T-helper 9 cell (primary cell): ENCODE data around the gene RAB27A.
"Not testable (repeated sequence)": the region's sequence is repeated elsewhere in the genome, so short reads cannot be mapped to it uniquely, and the experiment has no call there.

Experiments used
- DNase-seq: peaks from one replicate; pipeline ENCODE4 v3.0.0-alpha.2; 2020

Gene RAB27A

DNA sequence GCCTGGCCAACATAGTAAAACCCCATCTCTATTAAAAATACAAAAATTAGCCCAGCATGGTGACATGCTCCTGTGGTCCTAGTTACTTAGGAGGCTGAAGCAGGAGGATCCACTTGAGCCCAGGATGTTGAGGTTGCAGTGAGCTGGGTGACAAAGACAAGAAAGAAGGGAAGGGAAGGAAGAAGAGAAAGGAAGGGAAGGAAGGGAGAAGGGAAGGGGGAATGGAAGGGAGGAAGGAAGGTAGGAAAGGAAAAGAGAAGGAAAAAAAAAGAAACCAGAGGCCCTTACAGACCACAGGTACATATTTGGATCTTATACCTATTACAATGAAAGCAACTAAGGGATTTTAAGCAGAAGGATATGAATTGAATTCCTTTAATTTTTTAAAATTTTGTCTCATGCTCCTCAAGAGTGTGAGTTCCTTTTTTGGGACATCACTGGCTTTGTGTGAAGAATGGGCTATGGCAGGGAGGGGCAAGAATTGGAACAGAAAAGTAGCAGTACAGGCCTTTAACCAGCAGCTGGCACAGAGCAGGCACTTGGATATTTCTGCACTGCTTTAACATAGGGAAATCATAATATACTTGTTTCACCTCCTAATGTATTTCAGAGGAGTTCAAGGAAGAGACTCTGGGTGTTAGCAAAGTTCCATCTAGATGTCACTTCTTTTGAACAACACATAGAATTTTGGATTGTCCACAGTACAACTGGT lies 7.9 kb downstream of the RAB27A start:
- no peak for DNase-seq

DNA sequence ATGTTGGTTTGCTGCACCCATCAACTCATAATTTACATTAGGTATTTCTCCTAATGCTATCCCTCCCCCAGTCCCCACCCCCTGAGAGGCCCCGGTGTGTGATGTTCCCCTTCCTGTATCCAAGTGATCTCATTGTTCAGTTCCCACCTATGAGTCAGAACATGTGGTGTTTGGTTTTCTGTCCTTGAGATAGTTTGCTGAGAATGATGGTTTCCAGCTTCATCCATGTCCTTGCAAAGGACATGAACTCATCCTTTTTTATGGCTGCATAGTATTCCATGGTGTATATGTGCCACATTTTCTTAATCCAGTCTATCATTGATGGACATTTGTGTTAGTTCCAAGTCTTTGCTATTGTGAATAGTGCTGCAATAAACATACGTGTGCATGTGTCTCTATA lies 9.0 kb downstream of the RAB27A start:
- not testable (repeated sequence) for DNase-seq

DNA sequence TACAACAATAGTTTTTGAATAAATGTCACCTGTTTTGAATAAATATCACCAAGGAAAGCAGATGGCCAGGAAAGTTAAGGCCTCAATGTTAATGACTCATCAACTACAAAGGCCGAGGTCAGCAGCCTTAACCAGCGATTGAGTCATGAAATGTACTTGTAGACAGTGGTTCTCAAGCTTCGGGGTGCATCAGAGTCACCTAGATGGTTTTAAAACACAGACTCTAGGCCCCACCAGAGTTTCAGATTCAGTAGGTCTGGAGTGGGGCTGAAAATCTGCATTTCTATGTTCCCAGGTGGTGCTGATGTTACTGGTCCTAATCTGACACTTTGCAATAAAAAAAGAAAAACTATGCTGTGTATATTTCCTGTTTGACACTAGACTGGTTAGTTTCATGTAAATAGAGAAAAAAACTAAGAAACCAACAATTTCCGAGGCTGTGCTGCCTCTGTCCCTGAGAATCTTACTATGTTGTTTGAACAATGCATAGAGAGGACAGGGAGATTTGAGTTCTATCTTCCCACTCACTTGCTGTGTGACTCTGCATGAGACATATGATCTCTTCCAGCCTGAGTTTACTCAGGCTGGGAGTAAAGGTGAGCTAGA lies 9.8 kb downstream of the RAB27A start:
- DNase-seq, result peak; percentile 41

DNA sequence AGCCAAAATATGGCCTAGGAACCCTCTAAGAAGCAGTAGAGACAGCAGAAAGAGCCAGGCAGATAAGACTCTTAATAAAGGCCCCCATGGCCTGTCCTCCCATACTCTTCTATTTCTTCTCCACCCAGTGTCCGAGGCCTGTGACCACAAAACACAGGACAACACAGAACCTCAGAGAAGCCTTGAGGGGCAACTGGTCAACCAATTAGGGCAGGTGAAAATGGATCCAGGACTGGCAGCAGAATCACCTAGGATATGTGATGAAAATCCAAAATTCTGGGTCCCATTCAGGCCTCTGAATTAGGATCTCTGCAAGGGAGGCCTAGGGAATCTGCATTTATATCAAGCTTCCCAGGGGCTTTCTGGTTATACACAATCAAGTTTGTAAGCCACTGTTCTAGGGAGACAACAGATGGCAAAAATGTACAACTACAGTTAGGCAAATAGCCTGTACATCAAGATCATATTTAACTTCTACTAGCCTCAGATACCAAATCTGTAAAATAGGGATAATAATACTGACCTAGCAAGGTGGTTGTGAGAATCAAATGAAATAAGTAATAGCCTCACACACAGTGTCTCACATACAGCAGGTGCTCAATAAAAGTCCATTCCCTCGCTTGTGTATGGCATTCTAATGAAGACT lies 10.4 kb downstream of the RAB27A start:
- DNase-seq, result no peak

DNA sequence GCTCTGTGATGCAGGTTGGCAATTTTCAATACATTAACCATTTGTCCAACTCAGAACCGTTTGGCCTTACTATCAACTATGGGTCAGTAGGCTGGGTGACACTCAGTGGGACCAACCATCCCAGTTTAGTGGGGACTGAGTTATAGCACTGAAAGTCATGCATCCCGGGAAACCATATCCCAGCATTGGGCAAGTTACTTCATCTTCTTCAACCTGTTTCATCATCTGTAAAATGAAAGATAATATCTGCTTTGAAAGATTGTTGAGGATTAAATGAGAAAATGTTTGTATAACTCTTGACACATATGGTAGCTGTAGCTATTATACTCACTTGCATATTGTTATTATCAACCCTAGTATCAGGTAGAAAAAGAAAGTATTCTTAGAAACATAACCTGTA lies 11.9 kb downstream of the RAB27A start:
- no peak for DNase-seq

DNA sequence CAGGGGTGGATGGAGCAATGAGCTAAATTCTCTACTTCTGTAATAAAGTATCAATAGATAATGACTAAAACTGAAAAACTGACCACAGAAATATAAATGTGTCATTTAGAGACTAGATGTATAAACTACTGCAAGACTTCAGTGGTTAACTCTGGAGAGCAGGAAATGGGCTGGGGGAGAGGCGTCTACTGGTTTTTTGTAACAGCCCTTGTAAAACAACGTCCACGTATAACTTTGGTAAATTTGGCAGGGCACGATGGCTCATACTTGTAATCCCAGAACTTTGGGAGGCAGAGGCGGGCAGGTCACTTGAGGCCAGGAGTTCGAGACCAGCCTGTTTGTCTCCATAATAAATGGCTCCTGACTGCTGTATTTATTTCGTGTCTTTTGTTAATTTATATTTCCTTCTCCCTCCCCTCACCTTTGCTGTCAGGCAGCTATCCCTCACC lies 12.5 kb downstream of the RAB27A start:
- peak; percentile 31 for DNase-seq

DNA sequence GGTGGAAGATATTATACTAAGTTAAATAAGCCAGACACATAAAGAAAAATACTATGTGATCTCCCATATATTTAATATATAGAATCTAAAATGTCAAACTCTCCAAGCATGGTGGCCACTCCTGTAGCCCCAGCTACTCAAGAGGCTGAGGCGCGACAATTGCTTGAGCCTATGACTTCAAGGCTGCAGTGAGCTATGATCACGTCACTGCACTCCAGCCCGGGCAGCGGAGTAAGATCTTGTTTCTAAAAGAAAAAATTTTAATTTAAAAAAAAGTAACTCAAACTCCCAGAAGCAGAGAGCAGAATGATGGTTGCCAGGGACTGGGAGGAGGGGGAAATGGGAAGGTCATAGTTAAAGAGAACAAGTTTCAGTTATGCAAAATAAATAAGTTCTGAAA lies 13.3 kb downstream of the RAB27A start:
- no peak for DNase-seq

DNA sequence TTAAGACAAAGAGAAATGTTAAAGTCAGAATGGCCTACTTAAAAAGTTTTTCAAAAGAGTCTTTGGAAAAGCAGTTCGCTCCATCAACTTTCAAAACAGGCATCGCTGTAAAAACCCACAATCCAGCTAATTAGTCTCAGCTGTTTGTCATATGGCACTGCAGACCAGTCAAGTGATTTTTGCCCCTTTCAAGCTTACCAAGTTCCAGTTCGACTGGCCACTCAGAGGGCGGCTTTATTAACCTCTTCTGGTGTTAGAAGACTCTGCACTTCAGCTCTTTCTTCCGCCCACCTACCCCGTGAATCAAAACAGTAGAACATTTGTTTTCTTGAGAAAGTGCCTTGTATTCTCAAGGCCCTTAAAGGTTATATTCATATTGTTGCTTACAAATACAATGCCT lies 19.3 kb downstream of the RAB27A start:
- DNase-seq, result no peak

DNA sequence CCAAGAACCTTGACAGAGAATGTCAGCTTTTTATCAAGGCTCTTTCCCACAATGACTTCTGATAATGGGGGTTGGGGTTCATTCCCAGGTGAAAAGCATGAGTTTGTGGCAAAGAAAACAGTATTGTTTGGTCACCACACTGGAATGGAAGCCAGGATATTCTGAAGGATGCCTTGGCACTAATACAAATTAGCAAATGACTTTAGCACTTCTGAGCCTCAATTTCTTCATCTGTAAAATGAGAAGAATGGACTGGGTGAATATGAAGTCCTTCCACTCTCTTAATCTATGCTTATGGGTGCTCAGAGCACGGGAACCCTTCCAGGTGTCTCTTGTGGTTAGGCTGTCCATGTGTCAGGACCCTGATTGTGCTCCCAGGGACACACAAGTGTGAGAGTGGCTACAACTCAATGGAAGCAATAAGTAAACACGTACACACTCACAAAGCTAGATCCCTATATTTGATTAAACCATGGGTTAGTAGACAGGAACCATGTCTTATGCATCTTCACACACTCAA lies 21.4 kb downstream of the RAB27A start:
- no peak for DNase-seq

DNA sequence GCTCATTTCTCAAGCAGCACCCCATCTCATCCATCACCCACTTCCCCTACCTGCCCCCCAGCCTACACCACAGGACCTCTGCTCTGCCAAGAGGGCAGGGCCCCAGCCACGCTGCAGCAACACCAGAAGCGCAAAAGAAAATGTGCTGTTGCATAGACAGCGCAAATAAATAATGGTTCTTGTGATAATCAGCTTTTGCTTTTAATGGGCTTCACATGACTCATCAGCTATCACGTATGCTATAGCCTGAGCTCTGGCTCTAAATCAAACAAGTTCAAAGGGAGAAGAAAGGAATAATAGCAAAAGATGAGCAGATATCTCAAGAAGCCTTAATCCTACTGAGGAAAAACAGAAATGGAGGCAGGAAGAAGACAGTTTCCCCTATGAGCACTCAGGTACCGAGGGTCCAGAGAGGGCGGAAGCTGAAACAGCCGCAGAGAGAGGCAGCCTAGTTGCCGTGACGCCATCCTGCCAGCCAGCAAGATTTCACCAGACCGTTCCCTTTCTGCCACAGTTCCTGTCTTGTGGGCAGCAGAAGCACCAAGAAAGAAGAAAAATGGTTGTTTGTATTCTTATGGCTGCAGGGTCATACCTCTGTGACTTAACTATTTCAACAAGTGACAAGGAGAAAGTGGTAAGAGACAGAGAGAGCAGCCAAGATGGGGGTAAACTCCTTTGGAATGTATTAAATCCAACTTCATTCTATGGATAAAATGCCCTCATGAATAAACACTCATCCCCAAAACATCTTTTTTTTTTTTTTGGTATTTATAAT lies 22.0 kb downstream of the RAB27A start:
- DNase-seq, result peak; percentile 66

DNA sequence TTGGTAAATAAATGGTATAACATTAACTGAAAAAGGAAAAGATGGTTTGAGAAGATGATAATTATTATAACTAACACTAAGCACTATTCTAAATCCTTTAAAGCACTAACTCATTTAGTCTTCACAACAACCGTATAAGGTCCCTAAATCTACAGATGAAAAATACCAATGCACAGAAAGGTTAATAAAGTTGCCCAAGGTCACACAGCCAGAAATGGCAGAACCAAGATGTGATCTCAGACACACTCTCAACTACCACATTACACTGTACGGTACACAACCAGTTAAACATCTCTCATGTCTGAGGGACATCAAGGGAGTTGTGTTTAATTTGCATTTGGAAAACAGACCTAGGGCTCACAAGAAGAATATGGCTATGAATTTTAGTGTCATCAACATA lies 23.1 kb downstream of the RAB27A start:
- no peak for DNase-seq

DNA sequence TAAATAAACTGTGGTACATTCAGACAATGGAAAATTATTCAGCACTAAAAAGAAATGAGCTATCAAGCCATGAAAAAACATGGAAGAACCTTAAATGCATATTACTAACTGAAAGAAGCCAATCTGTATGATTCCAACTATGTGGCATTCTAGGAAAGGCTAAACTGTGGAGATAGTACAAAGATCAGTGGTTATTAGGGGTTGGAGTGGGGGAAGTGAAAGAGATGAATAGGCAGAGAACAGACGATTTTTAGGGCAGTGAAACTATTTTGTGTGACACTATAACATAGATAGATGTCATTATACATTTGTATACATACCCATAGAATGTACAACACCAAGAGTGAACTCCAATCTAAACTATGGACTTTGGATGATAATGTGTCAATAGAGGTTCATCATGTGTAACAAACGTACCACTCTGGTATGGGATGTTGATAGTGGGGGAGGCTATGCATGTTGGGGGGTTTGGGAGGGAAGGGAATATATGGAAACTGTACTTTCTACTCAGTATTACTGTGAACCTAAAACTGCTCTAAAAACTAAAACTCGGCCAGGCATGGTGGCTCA lies 29.0 kb downstream of the RAB27A start:
- DNase-seq, result no peak

DNA sequence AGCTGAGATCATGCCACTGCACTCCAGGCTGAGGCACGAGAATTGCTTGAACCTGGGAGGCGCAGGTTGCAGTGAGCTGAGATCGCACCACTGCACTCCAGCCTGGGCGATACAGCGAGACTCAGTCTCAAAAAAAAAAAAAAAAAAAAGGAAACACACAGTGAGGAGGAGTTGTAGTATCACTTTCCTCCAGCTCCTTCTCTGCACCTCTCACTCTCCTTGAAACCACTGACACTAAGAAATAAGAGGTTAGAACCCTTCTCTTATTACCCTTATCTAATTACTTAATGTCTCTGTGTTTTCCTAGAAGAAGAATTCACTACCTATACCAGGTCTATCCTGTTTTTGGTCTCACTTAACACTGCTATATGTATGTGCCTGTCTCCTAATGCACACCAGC lies 31.7 kb downstream of the RAB27A start:
- DNase-seq, result no peak

DNA sequence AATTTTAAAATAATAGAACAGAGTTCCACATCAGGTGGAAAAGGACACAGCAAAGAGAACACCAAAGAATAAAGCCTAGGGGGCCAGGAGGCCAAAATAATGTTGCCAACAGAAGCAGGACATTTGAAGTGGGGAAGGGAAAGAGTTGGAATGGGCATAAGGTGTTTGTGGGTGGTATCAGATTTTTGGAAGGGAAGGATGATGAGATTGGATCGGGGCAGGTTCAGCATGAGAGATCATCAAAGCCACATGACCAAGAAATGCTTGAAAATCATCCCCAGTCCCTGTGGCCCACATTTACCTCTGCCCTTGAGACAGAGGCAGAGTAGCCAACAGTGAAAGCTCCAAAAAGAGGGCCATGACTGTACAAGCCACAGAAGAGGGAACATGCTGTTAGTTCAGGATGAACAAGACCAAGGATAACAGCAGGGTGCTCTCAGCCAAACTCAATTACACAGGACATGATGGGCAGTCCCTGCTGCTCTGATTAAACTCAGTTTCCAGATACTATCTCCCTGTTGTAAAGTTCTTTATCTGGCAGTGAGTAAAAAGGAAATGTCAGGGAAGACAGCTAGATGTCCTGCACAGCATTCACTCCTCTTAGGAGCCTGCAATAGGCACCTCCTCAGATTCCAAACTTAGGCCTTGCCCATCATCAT lies 32.5 kb downstream of the RAB27A start:
- no peak for DNase-seq

DNA sequence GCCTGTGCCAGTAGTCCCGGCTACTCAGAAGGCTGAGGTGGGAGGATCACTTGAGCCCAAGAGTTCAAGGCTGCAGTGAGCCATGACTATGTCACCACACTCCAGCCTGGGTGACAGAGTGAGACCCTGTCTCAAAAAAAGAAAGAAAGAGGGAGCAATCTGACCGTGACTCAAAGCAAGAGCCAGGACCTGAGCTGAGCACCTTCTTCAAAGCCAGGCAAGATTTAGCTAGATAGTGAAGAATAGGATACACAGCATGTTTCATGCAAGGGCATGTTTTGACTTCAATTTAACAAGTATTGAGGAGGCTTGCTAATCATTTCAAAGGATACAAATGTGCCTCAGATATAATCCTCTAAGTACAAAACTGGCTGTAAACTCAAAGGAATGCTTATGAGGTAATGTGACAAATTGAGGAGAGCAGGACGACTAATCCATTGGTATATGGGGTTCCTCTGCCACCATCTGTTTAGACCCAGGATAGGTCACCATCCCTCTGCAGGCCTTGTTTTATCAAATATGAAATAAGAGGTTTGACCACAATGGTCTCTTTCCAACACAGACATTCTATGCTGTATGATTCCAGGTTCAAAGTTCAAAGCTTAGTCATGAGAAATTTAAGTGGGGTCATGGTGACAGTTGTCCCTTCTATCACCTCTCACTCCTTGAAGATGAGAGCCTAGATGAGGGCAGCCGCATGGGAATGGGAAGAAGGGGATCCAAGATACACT lies 33.2 kb downstream of the RAB27A start:
- no peak for DNase-seq

DNA sequence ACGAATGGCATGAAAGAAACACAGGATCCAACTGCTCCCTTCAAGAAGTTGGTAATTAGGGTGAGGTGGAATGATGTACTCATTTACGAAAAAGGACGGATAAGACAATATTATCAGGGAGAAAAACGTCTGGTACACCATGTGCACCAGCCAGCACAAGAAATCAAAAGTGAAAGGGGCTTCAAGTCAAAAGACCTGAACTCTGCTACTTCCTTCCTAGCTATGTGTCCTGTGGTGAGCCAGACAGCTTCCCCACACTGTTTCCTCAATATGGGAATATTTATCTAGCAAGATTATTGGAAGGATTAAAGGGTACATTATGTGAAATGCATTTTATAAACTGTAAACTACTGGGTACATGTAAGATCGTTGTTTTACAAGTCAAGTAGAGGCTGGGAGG lies 33.9 kb downstream of the RAB27A start:
- no peak for DNase-seq

DNA sequence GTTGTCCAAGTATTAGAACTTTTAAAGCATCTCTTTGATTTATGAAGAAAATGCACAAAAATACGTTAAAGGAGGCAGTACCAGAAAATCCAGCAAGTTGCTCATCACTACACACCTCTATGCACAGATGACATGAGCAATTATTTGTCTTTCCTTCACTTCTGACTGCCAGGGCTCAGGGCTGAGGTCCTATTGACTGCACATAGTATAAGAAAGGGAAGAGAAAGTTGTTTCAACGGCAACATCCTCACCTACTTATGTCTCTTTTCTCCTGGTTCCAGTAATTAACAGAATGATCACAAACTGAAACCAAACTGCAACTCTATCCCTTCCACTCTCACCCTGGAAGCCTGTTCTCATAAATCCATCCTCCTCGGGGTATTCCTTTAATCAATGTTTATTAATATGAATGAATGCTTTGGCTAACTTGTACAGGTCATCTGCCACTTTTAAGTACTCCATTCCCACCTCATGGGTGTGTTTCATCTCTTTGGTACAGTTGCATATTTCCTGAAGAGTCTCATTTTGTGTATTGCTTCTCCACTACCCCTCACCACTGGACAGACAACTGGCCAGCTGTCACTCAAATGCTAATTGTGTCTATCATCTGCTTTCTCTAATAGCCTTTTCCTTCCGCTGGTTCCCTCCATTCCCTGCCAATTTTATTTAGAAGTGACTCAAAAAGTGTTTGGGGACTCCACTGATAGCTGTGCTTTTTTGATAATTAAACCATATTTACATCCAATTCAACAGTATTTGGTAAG lies 34.5 kb downstream of the RAB27A start:
- no peak for DNase-seq

DNA sequence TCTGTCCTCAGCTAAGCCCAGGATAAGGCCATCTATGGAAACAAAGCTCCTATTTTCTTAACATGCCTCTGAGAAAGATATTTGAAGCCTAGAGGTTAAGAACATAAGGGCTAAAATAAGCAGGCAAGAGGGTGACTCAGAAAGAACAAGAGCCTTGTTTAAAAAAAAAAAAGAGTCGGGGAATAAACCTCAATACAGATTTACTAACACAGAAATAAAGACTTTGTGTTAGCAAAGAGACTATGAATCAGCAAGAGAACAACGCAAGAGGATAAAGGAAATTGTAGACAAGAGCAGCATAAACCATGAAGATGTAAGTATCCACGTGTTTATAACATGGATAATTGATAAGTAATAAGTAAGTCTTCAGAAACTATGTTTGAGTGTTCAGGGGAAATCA lies 36.0 kb downstream of the RAB27A start:
- no peak for DNase-seq

DNA sequence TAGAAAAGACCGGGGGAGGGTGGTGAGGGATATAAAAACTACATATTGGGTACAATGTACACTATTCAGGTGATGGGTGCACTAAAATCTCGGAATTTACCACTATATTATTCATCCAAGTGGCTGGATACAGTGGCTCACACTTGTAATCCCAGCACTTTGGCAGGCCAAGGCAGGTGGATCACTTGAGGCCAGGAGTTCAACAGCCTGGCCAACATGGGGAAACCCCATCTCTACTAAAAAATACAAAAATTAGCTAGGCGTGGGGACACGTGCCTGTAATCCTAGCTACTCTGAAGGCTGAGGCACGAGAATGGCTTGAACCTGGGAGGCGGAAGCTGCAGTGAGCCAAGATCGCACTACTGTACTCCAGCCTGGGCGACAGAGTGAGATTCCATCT lies 37.4 kb downstream of the RAB27A start:
- DNase-seq, result not testable (repeated sequence)

DNA sequence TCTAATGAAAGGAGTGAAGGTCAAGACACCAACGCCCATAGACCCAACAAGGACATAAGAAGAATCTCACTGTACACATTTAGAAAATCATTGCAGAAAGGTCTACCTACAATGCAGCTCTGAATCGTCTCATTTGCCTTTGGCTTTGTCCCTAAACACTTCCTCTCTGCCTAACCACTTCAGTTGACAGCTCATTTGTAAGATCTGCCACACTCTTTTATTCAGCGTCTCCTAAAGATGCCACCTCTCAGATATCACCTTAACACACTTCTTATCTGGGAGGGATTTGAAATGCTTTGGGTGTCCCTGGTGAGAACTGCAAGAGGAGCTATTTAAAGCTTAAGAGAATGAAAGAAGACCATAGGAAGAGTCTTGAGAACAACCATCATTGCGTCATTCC lies 38.7 kb downstream of the RAB27A start:
- no peak for DNase-seq

DNA sequence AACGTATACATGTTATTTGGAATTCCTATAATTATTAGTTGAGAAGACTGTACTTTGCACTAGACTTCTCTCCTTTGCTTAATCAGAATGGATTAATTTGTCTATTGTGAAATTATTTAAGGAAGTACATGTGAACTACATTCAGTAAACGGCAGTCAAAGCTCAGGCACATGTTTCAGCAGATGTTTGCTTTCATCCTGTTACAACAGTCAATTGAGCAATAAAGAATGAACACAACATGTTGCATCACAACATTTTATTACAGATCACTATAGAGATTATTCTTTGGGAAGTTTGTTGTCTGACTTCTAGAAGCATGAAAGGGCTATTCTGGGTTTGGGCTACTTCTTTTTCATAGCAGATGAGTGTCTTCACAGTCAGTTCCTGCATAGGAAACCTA lies 39.2 kb downstream of the RAB27A start:
- no peak for DNase-seq
